Astrocyte of the spinal cord (primary cell): ENCODE data around the gene CAMK2A.

Source experiments
- DNase-seq: peaks from one replicate; pipeline ENCODE4 v3.0.0; 2011; ENCODE audit warnings: low read depth, low spot score
- H3K4me3 ChIP-seq: 2 replicates; pipeline ENCODE4 v1.5.1; 2011; ENCODE audit warnings: low read depth, mild to moderate bottlenecking, low read length, moderate library complexity
- in situ Hi-C: cut with HindIII; loops from 2 replicates; pipeline ENCODE4 v1.10.0; 2017; ENCODE audit warnings: low sequenced_read_pairs
- TF ChIP-seq, protein P1 (sequence below): IDR thresholded peaks from 2 replicates; pipeline ENCODE4 v1.5.1; 2012; ENCODE audit warnings: low read depth, mild to moderate bottlenecking, low read length, inconsistent platforms

CAMK2A gene

DNA sequence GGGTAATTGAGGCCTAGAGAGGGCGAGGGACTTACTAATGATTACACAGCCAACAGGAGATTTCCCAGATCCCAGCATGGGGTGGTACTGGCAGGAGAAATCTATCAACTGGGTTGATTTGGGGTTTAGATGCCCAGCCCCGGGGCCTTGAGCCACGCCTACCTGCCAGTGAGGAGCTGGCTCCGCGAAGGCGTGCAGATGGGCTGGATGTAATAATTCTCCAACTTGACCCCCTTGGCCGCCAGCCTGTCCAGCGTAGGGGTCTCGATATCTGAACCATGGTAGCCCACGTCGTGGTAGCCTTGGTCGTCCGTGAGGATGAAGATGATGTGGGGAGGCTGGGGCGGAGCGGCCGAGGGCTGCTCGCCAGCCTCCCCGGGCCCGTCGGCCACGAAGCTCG is 12.3 kb upstream of the CAMK2A start:
- in situ Hi-C loops, result no loop called here
- no peak for DNase-seq
- TF ChIP-seq, protein P1, sequence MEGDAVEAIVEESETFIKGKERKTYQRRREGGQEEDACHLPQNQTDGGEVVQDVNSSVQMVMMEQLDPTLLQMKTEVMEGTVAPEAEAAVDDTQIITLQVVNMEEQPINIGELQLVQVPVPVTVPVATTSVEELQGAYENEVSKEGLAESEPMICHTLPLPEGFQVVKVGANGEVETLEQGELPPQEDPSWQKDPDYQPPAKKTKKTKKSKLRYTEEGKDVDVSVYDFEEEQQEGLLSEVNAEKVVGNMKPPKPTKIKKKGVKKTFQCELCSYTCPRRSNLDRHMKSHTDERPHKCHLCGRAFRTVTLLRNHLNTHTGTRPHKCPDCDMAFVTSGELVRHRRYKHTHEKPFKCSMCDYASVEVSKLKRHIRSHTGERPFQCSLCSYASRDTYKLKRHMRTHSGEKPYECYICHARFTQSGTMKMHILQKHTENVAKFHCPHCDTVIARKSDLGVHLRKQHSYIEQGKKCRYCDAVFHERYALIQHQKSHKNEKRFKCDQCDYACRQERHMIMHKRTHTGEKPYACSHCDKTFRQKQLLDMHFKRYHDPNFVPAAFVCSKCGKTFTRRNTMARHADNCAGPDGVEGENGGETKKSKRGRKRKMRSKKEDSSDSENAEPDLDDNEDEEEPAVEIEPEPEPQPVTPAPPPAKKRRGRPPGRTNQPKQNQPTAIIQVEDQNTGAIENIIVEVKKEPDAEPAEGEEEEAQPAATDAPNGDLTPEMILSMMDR, result no peak
- H3K4me3 ChIP-seq, result peak overlapping the region; percentile 13

DNA sequence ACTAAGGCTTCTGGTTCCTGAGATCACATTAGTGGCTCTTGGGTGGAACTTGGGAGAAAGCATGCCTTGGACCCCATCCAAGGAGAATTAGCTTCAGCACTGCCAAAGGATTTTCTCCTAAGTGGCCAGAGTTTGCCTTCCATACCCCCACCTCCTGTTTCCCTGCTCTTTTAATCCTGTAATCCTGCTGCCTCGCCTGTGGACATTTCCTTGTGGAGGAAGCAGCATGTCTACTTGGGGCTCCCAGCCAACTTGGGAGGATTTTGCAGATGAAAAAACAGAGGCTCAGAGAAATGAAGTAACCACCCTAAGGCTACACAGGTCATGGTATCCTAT is 11.6 kb upstream of the CAMK2A start:
- no peak overlapping the region for H3K4me3 ChIP-seq
- no peak for DNase-seq
- in situ Hi-C loops, result no loop called here
- TF ChIP-seq, protein P1, result no peak

DNA sequence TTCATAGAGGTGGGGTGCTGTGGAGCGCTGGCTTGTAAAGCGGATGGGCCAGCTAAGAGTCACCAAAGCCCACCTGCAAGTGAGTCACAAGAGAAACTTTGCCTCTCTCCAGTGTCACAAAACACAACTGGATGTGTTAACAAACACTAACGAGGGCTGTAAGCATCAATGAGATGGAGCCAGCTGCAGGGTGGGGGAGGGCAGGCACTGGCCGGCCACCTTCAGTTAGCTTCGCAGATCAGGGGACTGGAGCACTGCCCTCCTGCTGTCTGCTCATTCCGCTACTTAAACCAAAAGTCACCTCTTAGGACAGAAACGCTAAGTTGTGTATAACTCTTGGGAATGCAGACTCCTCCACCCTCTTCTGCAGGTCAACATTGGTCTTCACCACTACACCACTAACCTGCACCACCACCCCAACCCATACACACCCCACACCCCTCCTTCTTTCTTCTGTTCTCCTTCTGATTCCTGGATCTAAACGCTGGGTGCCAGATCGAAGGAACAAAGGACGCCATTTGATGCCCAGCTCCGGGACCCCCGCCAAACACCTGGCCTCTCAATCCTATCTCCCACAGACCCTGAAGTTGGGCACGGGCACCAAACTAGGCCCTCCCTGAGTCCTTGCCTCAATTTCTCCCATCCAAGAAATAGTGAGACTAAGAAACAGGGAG is 11.1 kb upstream of the CAMK2A start:
- TF ChIP-seq, protein P1, result no peak
- in situ Hi-C loops, result no loop called here
- no peak overlapping the region for H3K4me3 ChIP-seq
- DNase-seq, result no peak

DNA sequence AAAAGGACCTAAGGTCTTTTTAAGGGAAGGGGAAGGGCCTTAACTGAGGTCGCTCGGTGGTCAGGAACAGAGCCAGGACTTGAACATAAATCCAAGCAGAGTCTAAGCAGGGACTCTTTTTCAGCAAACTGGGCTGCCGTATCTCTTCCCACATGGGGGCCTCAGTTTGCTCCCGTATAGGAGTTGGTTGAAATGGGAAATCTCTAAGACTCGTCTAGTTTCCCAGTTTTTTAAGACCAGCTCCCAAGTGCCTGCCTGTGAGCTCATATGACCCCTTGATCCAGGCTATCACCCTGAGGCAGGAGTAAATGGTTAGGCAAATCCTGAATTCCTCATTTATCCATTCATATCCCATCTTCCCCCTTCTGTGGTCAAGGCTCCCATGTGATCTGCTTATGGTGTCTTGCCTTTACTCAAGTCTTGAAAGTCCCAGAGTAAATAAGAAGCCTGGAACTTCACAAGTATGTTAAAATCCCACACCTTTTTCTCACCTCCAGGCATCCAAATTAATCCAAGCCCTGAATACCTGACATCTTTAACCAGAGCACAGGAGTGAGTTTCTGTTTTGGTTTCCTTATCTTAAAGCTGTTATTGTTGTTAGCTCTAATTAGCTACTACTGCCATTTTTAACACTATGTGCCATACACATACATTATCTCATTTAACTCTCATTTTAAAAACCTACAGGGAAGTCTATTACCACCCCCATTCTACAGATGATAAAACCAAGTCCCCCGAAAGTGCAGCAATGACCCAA is 10.2 kb upstream of the CAMK2A start:
- peak; percentile 54 for DNase-seq
- in situ Hi-C loops, result no loop called here
- TF ChIP-seq, protein P1, result no peak
- H3K4me3 ChIP-seq, result no peak overlapping the region

DNA sequence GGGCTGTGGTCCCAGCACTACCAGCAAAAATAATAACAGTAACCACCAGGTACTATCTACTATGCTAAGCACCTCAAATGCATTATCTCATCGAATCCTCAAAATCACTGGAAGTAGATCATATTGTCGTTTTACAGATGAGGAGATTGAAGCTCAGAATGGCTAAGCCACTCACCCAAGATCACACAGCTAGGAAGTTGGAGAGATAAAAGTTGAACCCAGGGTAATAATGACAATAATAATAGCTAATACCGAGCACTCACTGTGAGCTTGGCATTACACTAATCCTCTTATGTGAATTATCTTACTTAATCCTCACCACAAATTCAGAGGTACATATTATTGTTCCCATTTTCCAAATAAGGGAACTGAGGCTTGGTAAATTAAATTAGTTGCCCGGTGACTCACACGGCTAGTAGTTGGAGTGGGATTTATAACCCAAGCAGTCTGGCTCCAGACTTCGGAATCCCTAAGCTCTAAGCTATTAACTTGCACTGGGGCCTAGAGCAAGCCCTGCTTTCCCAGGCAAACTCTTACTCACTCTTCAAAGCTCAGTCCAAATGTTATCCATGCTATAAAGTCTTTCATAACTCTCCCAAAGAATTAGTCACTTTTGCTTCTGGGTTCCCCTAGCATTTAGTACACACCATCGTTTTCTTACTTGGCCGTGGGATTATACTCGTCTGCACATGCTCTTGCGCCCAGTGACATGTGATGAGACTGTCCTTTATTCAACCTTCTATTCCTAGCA is 9.3 kb upstream of the CAMK2A start:
- DNase-seq, result peak; percentile 89
- TF ChIP-seq, protein P1, result no peak
- no peak overlapping the region for H3K4me3 ChIP-seq

DNA sequence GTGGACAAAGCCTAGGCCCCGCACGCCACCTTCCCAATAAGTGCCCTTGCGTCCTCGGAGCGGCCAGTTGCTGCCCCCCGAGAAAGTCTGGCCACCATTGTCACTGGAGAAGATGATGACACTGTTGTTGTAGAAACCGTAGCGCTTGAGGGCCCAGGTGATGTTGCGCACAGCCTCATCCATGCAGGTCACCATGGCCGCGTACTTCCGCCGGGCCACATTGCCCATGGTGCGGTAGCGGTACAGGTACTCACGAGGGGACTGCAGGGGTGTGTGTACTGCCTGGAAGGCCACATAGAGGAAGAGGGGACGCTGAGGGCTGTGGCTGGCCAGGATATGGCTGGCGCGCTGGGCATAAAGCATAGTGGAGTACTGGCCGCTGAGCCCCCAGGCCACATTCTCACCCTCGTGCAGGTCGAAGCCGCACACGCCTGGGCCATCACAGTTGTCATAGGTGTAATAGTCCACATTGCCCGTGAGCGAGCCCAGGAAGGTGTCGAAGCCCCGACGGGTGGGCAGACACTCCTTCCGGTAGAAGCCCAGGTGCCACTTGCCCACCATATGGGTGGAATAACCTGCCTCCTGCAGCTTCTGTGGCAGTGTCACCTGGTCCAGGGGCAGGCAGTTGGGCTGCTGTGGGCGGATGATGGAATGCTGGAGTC is 8.5 kb upstream of the CAMK2A start:
- in situ Hi-C loops, result no loop called here
- DNase-seq, result no peak
- no peak overlapping the region for H3K4me3 ChIP-seq
- TF ChIP-seq, protein P1, result no peak

More for the DNA sequence above, 9.3 kb upstream of the CAMK2A start:
- in situ Hi-C loops, result no loop called here
